Right lobe of liver (tissue), 4 donors: Measurements from ENCODE around the gene DLG2.

Experiments
- CTCF ChIP-seq, 4 donors: fragments of 200-600 bp in 3 of 4; fragments of 450-650 bp in 1 of 4; IDR thresholded peaks; one replicate each; pipeline versions ENCODE4 v1.5.1 to v1.8.0; 2016 to 2022; ENCODE audit warnings: antibody characterized with exemption in 4 of 4, mild to moderate bottlenecking in 2 of 4
- POLR2A ChIP-seq: fragments of 450-650 bp; IDR thresholded peaks from one replicate; pipeline ENCODE4 v1.6.1; 2017; ENCODE audit warnings: antibody characterized with exemption, mild to moderate bottlenecking
- donor health status: DM: no; HTN: no; CAD: no.
- donor health status: DM: no; HTN: no; CAD: no.
- donor health status: DM: no; HTN: yes; CAD: no.

- TF ChIP-seq CTCF (IDR thresholded peaks at IDR 0.05) (no peak), POLR2A (no peak)
These were observed 2115.5 kb downstream of the DLG2 start for GRCh38 chr11:83511646-83512045.
